Measurements from ENCODE around the gene LINS1. TPM values are rescaled to one million over a fixed set of nuclear protein-coding genes. Genes with fewer than 3 reads are reported as not detected.

The LINS1 gene
- total RNA-seq, 2 donors from 2014 or later, result 15.5 to 32.3 TPM

DNA sequence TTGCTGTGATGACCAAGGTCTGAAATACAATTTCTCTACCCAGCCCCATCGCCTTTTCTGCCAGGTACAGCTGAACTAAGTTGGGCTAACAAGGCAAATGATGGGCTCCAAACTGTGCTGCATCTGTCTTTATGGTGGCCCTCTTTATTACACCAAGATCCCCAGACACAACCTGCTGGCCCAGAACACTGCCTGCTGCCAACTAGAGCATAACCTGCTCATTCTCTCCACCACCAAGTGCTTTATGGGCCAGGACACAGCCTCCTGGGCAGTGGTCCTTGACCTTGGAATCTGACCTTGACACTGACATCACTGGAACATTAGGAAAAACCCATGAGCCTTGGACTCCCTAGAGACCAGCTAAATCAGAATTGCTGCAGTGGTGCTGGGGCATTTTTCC is 3.3 kb downstream of the LINS1 start:
- Histone ChIP-seq H3K27me3 (replicated peaks; ENCODE audit: insufficient read depth) (no peaks in the 10 kb centered on the region), H3K27ac (no peak overlapping the region), H3K9me3 (no peaks in the 10 kb centered on the region), H3K4me1 (replicated peaks) (peaks cover 14% of the 10 kb centered on the region), H3K36me3 (no peaks in the 10 kb centered on the region), H3K4me3 (no peak overlapping the region)
- no peak for TF ChIP-seq POLR2AphosphoS5 (IDR thresholded peaks at IDR 0.05)
- no peak for TF ChIP-seq CTCF (IDR thresholded peaks at IDR 0.05)
- no peak for TF ChIP-seq POLR2A (IDR thresholded peaks at IDR 0.05)
- DNase-seq (ENCODE audit: low spot score), result no peak
- intact Hi-C loops (cut with DNase I), result no loop called here
- 100% methylated on average over 1 of the region's 1 CpG for WGBS

DNA sequence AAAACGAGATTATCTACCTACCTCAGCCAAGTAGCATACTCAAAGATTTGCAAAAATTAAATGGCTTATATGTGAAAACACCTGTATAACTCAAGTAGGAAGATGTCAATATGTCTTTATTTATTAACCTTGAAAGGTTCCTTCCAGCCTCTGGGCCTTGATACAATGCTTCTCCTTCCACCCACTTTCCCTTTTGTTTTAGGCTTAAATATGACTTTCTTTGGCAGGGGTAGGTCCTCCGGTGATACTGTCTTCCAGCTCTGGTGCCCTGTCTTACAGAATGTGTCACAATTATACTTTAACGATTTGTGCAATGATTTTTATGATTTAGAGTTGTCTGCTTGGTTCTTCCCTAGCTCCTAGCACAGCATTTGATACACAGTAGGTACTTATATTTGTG is 4.1 kb downstream of the LINS1 start:
- DNase-seq (ENCODE audit: low spot score), result no peak
- 84% methylated on average over 3 of the region's 3 CpGs for WGBS
- no peaks in the 10 kb centered on the region for H3K9me3 ChIP-seq
- H3K36me3 ChIP-seq, result no peaks in the 10 kb centered on the region
- no peaks in the 10 kb centered on the region for H3K27me3 ChIP-seq (replicated peaks; ENCODE audit: insufficient read depth)
- intact Hi-C loops (cut with DNase I), result no loop called here
- no peak overlapping the region for H3K27ac ChIP-seq
- no peak overlapping the region for H3K4me3 ChIP-seq
- TF ChIP-seq CTCF (IDR thresholded peaks at IDR 0.05), result no peak
- TF ChIP-seq POLR2A (IDR thresholded peaks at IDR 0.05), result no peak
- no peak for TF ChIP-seq POLR2AphosphoS5 (IDR thresholded peaks at IDR 0.05)
- H3K4me1 ChIP-seq (replicated peaks), result peaks cover 7% of the 10 kb centered on the region

DNA sequence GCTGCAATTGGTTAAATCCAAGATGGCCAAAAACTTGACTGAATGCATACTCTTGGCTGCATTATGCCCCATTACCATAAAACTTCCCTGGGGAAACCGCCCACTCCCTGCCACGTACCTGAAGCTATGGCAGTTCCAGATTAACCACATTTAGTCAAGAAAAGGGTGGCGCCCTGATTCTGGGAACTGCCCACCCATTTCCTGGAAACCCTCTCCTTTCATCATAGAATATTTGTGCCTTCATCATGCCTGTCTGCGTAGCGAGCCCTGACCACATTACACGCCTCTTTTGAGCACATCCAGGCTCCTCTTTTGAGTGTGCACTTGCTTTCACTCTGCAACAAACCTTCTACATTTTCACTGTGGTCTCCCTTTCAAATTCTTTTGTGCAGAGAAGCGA is 5.2 kb downstream of the LINS1 start:
- H3K4me3 ChIP-seq, result no peak overlapping the region
- intact Hi-C loops (cut with DNase I), result no loop called here
- H3K27me3 ChIP-seq (replicated peaks; ENCODE audit: insufficient read depth), result no peaks in the 10 kb centered on the region
- no peaks in the 10 kb centered on the region for H3K36me3 ChIP-seq
- no peaks in the 10 kb centered on the region for H3K9me3 ChIP-seq
- WGBS, result 65% methylated on average over 7 of the region's 7 CpGs
- no peak for TF ChIP-seq POLR2A (IDR thresholded peaks at IDR 0.05)
- TF ChIP-seq POLR2AphosphoS5 (IDR thresholded peaks at IDR 0.05), result no peak
- no peak for TF ChIP-seq CTCF (IDR thresholded peaks at IDR 0.05)
- H3K4me1 ChIP-seq (replicated peaks), result peaks cover 7% of the 10 kb centered on the region
- DNase-seq (ENCODE audit: low spot score), result peak; percentile 24
- H3K27ac ChIP-seq, result no peak overlapping the region

DNA sequence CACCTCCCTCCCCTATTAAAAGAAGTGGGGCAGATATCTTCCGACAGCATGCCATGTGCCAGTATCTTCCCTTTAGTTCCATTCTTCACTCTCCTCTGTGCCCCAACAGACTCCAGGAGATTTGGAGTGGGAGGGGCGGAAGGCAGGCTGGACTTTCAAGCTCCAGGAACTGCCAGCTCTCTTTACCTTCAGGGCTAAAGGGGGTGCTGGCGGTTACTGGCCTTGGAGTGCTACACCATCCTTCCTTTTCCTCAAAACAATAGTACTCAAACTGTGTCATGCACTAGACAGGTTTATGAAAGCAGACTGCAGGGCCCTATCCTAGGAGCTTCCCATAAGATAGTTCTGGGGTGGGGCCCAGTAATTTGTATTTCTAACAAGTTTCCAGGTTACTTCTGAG is 6.0 kb downstream of the LINS1 start:
- no peak for TF ChIP-seq POLR2AphosphoS5 (IDR thresholded peaks at IDR 0.05)
- no peak for TF ChIP-seq POLR2A (IDR thresholded peaks at IDR 0.05)
- no peak for TF ChIP-seq CTCF (IDR thresholded peaks at IDR 0.05)
- 75% methylated on average over 3 of the region's 3 CpGs for WGBS
- no peak for DNase-seq (ENCODE audit: low spot score)

DNA sequence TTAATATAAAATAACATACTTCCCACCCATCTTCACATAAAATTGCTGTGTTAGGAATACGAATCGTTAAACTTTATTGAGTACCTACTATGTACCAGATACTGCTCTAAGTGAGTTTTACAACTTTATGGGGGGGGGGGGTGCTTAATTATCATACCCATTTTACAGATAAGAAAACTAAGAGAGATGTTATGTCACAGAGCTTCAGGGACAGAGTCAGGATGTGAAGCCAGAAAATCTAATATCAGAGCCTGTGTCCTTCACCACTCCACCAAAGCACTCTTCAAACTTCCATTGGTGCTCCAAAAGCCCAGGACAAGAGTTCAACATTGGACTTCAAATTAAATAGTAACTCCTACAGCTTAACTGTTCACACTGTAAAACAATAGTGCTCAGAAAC is 8.6 kb downstream of the LINS1 start:
- no peaks in the 10 kb centered on the region for H3K9me3 ChIP-seq
- DNase-seq (ENCODE audit: low spot score), result no peak
- H3K36me3 ChIP-seq, result no peaks in the 10 kb centered on the region
- WGBS, result 92% methylated on average over 2 of the region's 2 CpGs
- H3K4me3 ChIP-seq, result no peak overlapping the region
- H3K27ac ChIP-seq, result no peak overlapping the region
- H3K4me1 ChIP-seq (replicated peaks), result no peaks in the 10 kb centered on the region
- H3K27me3 ChIP-seq (replicated peaks; ENCODE audit: insufficient read depth), result no peaks in the 10 kb centered on the region
- TF ChIP-seq CTCF (IDR thresholded peaks at IDR 0.05), result no peak
- TF ChIP-seq POLR2AphosphoS5 (IDR thresholded peaks at IDR 0.05), result no peak
- no peak for TF ChIP-seq POLR2A (IDR thresholded peaks at IDR 0.05)
- intact Hi-C loops (cut with DNase I), result no loop called here

More for the DNA sequence above, 6.0 kb downstream of the LINS1 start:
- no peaks in the 10 kb centered on the region for H3K9me3 ChIP-seq
- peaks cover 3% of the 10 kb centered on the region for H3K4me1 ChIP-seq (replicated peaks)
- intact Hi-C loops (cut with DNase I), result no loop called here
- no peak overlapping the region for H3K4me3 ChIP-seq
- no peaks in the 10 kb centered on the region for H3K36me3 ChIP-seq
- H3K27me3 ChIP-seq (replicated peaks; ENCODE audit: insufficient read depth), result no peaks in the 10 kb centered on the region
- H3K27ac ChIP-seq, result no peak overlapping the region
